ENCODE measurements around the gene CDH23.

DNA sequence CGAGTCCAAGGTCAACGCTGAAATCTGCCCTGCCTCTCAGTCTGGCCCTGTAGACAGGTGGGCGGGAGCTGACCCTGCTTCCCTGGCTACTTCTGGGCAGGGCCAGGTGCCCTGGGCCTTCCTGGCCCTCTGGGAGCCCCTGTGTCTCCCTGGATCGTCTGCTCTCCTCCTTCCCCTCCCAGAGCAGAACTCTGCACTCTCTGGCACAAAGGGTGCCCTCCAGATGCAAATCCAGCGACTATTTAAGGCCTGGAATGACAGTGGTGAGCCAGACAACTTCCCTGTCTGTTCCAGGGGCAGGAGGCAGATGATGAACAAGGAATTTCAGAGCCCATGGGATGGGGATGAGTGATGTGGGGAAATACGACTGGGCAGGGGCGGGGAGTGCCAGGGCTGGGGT, 259.5 kb downstream of the CDH23 start:
- no peak for TF ChIP-seq ZC3H10 (CRISPR knock-in tag; IDR thresholded peaks at IDR 0.05)
- TF ChIP-seq ZFP30 (CRISPR knock-in tag; IDR thresholded peaks at IDR 0.05) = no peak
- TF ChIP-seq SNAI2 (CRISPR knock-in tag; IDR thresholded peaks at IDR 0.05) = no peak
- TF ChIP-seq, protein P1, sequence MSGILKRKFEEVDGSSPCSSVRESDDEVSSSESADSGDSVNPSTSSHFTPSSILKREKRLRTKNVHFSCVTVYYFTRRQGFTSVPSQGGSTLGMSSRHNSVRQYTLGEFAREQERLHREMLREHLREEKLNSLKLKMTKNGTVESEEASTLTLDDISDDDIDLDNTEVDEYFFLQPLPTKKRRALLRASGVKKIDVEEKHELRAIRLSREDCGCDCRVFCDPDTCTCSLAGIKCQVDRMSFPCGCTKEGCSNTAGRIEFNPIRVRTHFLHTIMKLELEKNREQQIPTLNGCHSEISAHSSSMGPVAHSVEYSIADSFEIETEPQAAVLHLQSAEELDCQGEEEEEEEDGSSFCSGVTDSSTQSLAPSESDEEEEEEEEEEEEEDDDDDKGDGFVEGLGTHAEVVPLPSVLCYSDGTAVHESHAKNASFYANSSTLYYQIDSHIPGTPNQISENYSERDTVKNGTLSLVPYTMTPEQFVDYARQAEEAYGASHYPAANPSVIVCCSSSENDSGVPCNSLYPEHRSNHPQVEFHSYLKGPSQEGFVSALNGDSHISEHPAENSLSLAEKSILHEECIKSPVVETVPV (CRISPR knock-in tag; IDR thresholded peaks at IDR 0.05) = no peak
- TF ChIP-seq ISL1 (CRISPR knock-in tag; IDR thresholded peaks at IDR 0.05) = no peak
- TF ChIP-seq ZNF8 (CRISPR knock-in tag; IDR thresholded peaks at IDR 0.05) = no peak
- TF ChIP-seq CSDC2 (CRISPR knock-in tag; IDR thresholded peaks at IDR 0.05) = no peak
